ENCODE data around the gene AIG1.
"Not testable (repeated sequence)": the region's sequence is repeated elsewhere in the genome, so short reads cannot be mapped to it uniquely, and the experiment has no call there.

AIG1 gene

DNA sequence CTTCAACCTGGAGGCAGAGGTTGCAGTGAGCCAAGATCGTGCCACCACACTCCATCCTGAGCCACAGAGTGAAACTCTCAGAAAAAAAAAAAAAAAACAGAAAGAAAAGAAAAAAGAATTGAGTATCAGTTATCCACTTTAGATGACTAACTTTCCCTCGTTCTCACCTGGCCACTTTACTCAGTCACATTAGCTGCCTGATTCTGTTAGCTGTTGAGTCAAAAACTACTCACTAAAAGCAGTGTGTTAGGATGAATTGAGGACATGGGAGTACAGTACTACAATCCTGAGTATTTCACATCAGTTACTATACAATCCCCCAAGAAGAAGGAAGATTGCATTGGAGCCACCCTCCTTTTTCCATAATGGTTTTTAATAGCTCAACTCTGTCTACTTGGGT, 275.2 kb downstream of the AIG1 start:
- DNase-seq (ENCODE audit: low spot score), result no peak
- TF ChIP-seq CTCF (IDR thresholded peaks at IDR 0.05; ENCODE audit: extremely low read depth, insufficient read depth, missing control alignments), result no peak

DNA sequence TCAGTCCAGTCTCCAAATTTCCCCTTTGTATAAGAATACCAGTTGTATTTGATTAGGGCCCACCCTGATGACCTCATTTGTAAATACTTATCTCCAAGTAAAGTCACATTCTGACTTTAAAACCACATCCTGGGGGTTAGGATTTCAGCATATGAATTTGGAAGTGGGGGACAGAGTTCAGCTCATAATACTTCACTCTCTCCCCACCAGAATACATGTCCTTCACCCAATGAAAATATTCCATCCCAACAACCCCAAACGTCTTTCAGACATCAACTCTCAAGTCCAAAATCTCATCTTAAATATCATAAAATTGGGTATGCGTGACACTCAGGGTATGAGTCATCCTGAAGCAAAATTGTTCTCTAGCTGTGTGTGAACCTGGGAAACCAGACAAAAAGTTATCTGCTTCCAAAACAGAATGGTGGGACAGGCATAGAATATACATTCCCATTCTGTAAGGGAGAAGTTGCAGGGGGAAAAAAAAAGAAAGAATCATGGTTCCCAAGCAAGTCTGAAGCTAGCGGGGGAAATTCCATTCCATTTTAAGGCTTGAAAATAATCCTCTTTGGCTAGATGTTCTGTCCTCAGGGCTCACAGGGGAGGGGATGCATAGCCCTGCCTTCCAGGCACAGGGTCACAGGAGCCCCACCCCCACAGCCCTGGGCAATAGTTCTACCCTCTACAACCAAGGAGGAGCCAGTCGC, 275.9 kb downstream of the AIG1 start:
- no peak for TF ChIP-seq CTCF (IDR thresholded peaks at IDR 0.05; ENCODE audit: extremely low read depth, insufficient read depth, missing control alignments)
- in situ Hi-C loops (cut with MboI; ENCODE audit: low pct_unique_long_range_greater_than_20kb, low sequenced_read_pairs, unreplicated experiment), result no loop called here
- no peak for DNase-seq (ENCODE audit: low spot score)

More for the DNA sequence above, 275.2 kb downstream of the AIG1 start:
- in situ Hi-C loops (cut with MboI; ENCODE audit: low pct_unique_long_range_greater_than_20kb, low sequenced_read_pairs, unreplicated experiment), result no loop called here

DNA sequence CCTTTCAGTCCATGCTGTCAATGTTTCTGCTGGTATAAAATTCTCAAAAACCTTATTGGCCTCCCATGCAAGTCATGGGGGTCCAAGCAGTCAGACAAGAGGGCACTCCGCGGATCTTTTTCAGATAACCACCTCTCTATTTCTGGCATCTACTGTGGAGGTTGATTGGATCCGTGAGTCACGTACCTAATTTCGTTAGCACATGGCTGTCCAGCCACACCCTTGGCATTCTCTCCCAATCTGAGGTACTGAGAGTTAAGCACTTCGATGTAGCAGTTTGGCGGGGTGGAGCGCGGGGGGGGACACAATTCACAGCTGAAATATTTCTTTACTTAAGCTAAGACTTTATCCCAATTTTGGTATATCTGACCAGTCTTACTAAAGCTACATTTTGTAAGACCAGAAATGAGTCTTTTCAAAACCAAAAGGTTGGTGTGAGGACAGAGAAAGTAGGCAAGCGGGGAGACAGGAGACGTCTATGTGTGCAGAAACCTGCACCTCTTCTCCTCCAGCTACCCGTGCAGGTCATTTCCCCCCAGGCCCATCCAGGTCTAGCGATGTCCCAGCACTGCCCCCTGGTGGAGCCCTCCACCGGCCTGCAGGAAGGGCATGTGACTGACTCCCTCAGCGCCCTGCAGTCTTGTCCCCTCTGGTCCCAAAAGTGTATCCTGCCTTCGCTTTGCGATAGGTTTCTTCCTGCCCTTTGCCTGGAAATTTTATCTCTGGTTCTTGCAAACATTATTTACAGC, 276.7 kb downstream of the AIG1 start:
- DNase-seq (ENCODE audit: low spot score), result no peak
- peak; percentile 61 for TF ChIP-seq CTCF (IDR thresholded peaks at IDR 0.05; ENCODE audit: extremely low read depth, insufficient read depth, missing control alignments)
- in situ Hi-C loops (cut with MboI; ENCODE audit: low pct_unique_long_range_greater_than_20kb, low sequenced_read_pairs, unreplicated experiment), result no loop called here

DNA sequence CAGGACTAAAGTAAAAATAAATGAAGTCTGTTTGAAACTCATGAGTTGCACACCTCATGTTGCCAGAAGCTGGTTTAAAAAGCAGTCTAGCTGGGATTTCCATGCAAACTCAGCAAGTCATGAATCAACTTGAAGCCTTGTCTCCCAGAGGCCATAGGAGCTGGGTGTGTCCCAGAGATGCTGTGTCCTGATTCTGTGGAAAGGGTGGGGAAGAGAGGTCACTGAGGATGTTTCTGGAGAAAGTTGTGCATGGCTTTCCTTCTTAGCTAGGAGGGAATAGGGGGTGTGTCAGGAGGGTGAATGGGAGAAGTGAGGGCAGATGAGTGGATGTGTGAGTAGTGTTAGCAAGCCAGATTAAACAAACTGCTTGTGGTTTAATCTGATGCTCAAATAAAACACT, 278.5 kb downstream of the AIG1 start:
- DNase-seq (ENCODE audit: low spot score), result no peak
- no peak for TF ChIP-seq CTCF (IDR thresholded peaks at IDR 0.05; ENCODE audit: extremely low read depth, insufficient read depth, missing control alignments)
- in situ Hi-C loops (cut with MboI; ENCODE audit: low pct_unique_long_range_greater_than_20kb, low sequenced_read_pairs, unreplicated experiment), result no loop called here

DNA sequence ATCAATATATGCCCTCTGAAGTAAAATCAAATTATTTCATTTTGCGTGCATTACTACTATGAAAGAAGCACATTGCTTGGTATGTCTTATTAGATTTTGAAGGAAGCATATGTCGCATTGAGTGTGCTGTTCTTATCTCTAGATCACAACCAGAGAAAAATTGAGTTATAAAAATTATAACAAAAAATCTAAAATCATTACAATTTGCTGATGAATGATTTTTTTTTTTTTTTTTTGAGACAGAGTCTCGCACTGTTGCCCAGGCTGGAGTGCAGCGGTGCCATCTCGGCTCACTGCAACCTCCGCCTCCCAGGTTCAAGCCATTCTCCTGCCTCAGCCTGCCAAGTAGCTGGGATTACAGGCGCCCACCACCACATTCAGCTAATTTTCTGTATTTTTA, 284.8 kb downstream of the AIG1 start:
- DNase-seq (ENCODE audit: low spot score); in situ Hi-C loops (cut with MboI; ENCODE audit: low pct_unique_long_range_greater_than_20kb, low sequenced_read_pairs, unreplicated experiment): not testable (repeated sequence)

DNA sequence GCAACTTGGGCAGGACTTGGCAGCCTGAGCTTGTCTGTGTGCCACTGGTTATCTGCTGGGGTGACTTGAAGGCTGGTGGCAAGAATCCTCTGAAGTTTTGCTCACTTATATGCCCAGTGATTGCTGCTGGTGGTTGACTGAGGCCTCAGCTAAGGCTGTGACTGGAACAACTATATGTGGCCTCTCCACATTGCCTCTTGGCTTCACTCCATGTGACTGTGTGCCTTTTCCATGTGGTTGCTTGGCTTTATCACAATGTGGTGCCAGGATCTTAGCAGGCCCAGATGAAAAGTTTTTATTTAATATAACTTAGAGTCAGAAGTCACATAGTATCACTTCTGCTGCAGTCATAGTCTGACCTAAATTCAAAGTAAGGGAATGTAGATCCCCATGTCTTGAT, 285.3 kb downstream of the AIG1 start:
- TF ChIP-seq CTCF (IDR thresholded peaks at IDR 0.05; ENCODE audit: extremely low read depth, insufficient read depth, missing control alignments), result no peak
- in situ Hi-C loops (cut with MboI; ENCODE audit: low pct_unique_long_range_greater_than_20kb, low sequenced_read_pairs, unreplicated experiment), result no loop called here
- no peak for DNase-seq (ENCODE audit: low spot score)

DNA sequence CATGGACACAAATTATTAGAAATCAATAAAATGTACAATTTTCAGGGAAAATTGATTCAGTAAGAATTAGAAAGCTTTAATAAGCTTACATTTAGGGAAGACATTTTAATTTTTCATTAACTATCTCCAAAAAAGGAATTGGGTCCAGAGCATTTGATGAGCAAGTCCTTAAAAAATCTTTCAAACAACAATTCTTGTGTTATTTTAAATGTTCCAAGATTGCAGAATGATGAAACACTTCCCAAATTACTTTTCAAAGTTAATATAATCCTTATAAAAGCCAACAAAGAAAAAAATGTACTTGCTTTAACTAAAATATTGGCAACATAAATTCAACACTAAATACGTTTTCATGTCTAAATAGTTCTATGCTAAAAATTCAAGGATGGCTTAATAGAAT, 287.8 kb downstream of the AIG1 start:
- in situ Hi-C loops (cut with MboI; ENCODE audit: low pct_unique_long_range_greater_than_20kb, low sequenced_read_pairs, unreplicated experiment), result no loop called here
- TF ChIP-seq CTCF (IDR thresholded peaks at IDR 0.05; ENCODE audit: extremely low read depth, insufficient read depth, missing control alignments), result no peak
- DNase-seq (ENCODE audit: low spot score), result no peak
